ENCODE measurements around the gene LCNL1. TPM values are rescaled to one million over a fixed set of nuclear protein-coding genes. Genes with fewer than 3 reads are reported as not detected.

The LCNL1 gene
- total and polyA plus RNA-seq, 8 donors = 0.38 to 2.7 (median 1.2) TPM

GRCh38 chr9:137034709-137035506 is 52.1 kb downstream of the LCNL1 start:
- DNase-seq = peak; percentile 73 to 96 (median 88)
- Histone ChIP-seq H3K36me3 (peaks cover 0 to 28% of the 10 kb centered on the region in 2 donors), H3K9me3 (no peaks in the 10 kb centered on the region), H3K27ac (peak overlapping the region; percentile 14 to 84), H3K27me3 (no peaks in the 10 kb centered on the region), H3K4me1 (peaks cover 10 to 57% of the 10 kb centered on the region in 2 donors), H3K4me3 (peak overlapping the region in 1 of 2 donors; percentile 52)
- intact Hi-C loops (cut with DNase I) = no loop called here
- ATAC-seq = peak; percentile 87
- peak; percentile 90 to 95 for TF ChIP-seq CTCF (IDR thresholded peaks at IDR 0.05)

Other genes with a start within 250 kb of the LCNL1 start
Only the 30 nearest of the 38 such genes appear.
- gene LCN15, start 218.5 kb upstream of the LCNL1 start, total RNA-seq = not detected
- under 1 TPM in 5 of 6 donors, not detected in 1; 0.06 to 0.18 (median 0.07) TPM for gene LCN15, start 218.5 kb upstream of the LCNL1 start, polyA plus RNA-seq (ENCODE audit: insufficient read length in 6 of 6)
- gene TMEM141, start 191.6 kb upstream of the LCNL1 start, total RNA-seq = 10 to 100 TPM; 74.3 to 76.6 TPM
- gene TMEM141, start 191.6 kb upstream of the LCNL1 start, polyA plus RNA-seq (ENCODE audit: insufficient read length in 6 of 6) = 10 to 100 TPM; 49.3 to 57.7 (median 52.8) TPM
- gene CCDC183, start 186.7 kb upstream of the LCNL1 start, total RNA-seq = under 1 TPM in 1 of 2 donors, not detected in 1; 0.44 TPM
- gene CCDC183, start 186.7 kb upstream of the LCNL1 start, polyA plus RNA-seq (ENCODE audit: insufficient read length in 6 of 6) = 10 to 100 TPM in 4 of 6 donors, 1 to 10 TPM in 2; 5.3 to 11.7 (median 10.0) TPM
- gene RABL6, start 175.0 kb upstream of the LCNL1 start, total RNA-seq = 10 to 100 TPM; 75.9 to 80.8 TPM
- 10 to 100 TPM; 49.5 to 71.5 (median 56.1) TPM for gene RABL6, start 175.0 kb upstream of the LCNL1 start, polyA plus RNA-seq (ENCODE audit: insufficient read length in 6 of 6)
- 1 to 10 TPM; 1.7 to 2.6 TPM for gene AJM1, start 140.5 kb upstream of the LCNL1 start, total RNA-seq
- gene AJM1, start 140.5 kb upstream of the LCNL1 start, polyA plus RNA-seq (ENCODE audit: insufficient read length in 6 of 6) = 1 to 10 TPM in 4 of 6 donors, under 1 TPM in 2; 0.59 to 1.8 (median 1.1) TPM
- 100 to 1,000 TPM; 118 to 151 TPM for gene PHPT1, start 133.6 kb upstream of the LCNL1 start, total RNA-seq
- 100 to 1,000 TPM in 2 of 6 donors, 10 to 100 TPM in 4; 66.1 to 124 (median 90.3) TPM for gene PHPT1, start 133.6 kb upstream of the LCNL1 start, polyA plus RNA-seq (ENCODE audit: insufficient read length in 6 of 6)
- gene MAMDC4, start 130.6 kb upstream of the LCNL1 start, total RNA-seq = 10 to 100 TPM; 14.7 to 16.0 TPM
- gene MAMDC4, start 130.6 kb upstream of the LCNL1 start, polyA plus RNA-seq (ENCODE audit: insufficient read length in 6 of 6) = 1 to 10 TPM; 5.3 to 9.9 (median 7.4) TPM
- gene EDF1, start 116.7 kb upstream of the LCNL1 start, total RNA-seq = 100 to 1,000 TPM; 247 to 288 TPM
- gene EDF1, start 116.7 kb upstream of the LCNL1 start, polyA plus RNA-seq (ENCODE audit: insufficient read length in 6 of 6) = 100 to 1,000 TPM; 339 to 408 (median 377) TPM
- 10 to 100 TPM; 17.2 to 22.4 TPM for gene TRAF2, start 96.5 kb upstream of the LCNL1 start, total RNA-seq
- 10 to 100 TPM; 12.4 to 16.3 (median 14.6) TPM for gene TRAF2, start 96.5 kb upstream of the LCNL1 start, polyA plus RNA-seq (ENCODE audit: insufficient read length in 6 of 6)
- gene FBXW5, start 38.3 kb upstream of the LCNL1 start, total RNA-seq = 100 to 1,000 TPM in 1 of 2 donors, 10 to 100 TPM in 1; 98.5 to 111 TPM
- 10 to 100 TPM; 33.0 to 59.6 (median 43.6) TPM for gene FBXW5, start 38.3 kb upstream of the LCNL1 start, polyA plus RNA-seq (ENCODE audit: insufficient read length in 6 of 6)
- gene C8G, start 37.8 kb upstream of the LCNL1 start, total RNA-seq = 1 to 10 TPM; 1.2 TPM
- under 1 TPM; 0.47 to 0.90 (median 0.72) TPM for gene C8G, start 37.8 kb upstream of the LCNL1 start, polyA plus RNA-seq (ENCODE audit: insufficient read length in 6 of 6)
- 1 to 10 TPM; 2.1 to 4.5 TPM for gene LCN12, start 30.7 kb upstream of the LCNL1 start, total RNA-seq
- 10 to 100 TPM in 5 of 6 donors, 1 to 10 TPM in 1; 7.0 to 28.0 (median 17.6) TPM for gene LCN12, start 30.7 kb upstream of the LCNL1 start, polyA plus RNA-seq (ENCODE audit: insufficient read length in 6 of 6)
- gene PTGDS, start 5.5 kb upstream of the LCNL1 start, total RNA-seq = 100 to 1,000 TPM; 133 to 137 TPM
- 10 to 100 TPM; 23.7 to 59.8 (median 31.2) TPM for gene PTGDS, start 5.5 kb upstream of the LCNL1 start, polyA plus RNA-seq (ENCODE audit: insufficient read length in 6 of 6)
- gene PAXX, start 9.4 kb downstream of the LCNL1 start, total RNA-seq = 10 to 100 TPM; 34.2 to 56.6 TPM
- 10 to 100 TPM; 28.1 to 47.6 (median 33.7) TPM for gene PAXX, start 9.4 kb downstream of the LCNL1 start, polyA plus RNA-seq (ENCODE audit: insufficient read length in 6 of 6)
- gene CLIC3, start 13.6 kb downstream of the LCNL1 start, total RNA-seq = 10 to 100 TPM; 39.7 to 85.4 TPM
- gene CLIC3, start 13.6 kb downstream of the LCNL1 start, polyA plus RNA-seq (ENCODE audit: insufficient read length in 6 of 6) = 10 to 100 TPM; 30.7 to 56.2 (median 42.2) TPM
- gene ABCA2, start 45.2 kb downstream of the LCNL1 start, total RNA-seq = 10 to 100 TPM; 34.5 to 34.8 TPM
- 10 to 100 TPM; 20.8 to 33.8 (median 28.6) TPM for gene ABCA2, start 45.2 kb downstream of the LCNL1 start, polyA plus RNA-seq (ENCODE audit: insufficient read length in 6 of 6)
- gene FUT7, start 49.1 kb downstream of the LCNL1 start, total RNA-seq = 1 to 10 TPM in 1 of 2 donors, under 1 TPM in 1; 0.17 to 2.9 TPM
- gene FUT7, start 49.1 kb downstream of the LCNL1 start, polyA plus RNA-seq (ENCODE audit: insufficient read length in 6 of 6) = under 1 TPM in 3 of 6 donors, not detected in 3; 0.08 to 0.11 (median 0.09) TPM
- 100 to 1,000 TPM; 104 to 105 TPM for gene NPDC1, start 63.2 kb downstream of the LCNL1 start, total RNA-seq
- gene NPDC1, start 63.2 kb downstream of the LCNL1 start, polyA plus RNA-seq (ENCODE audit: insufficient read length in 6 of 6) = 10 to 100 TPM; 24.4 to 48.9 (median 25.2) TPM
- gene ENTPD2, start 71.1 kb downstream of the LCNL1 start, total RNA-seq = under 1 TPM; 0.71 to 0.87 TPM
- 1 to 10 TPM; 1.7 to 4.7 (median 3.0) TPM for gene ENTPD2, start 71.1 kb downstream of the LCNL1 start, polyA plus RNA-seq (ENCODE audit: insufficient read length in 6 of 6)
- gene SAPCD2, start 87.6 kb downstream of the LCNL1 start, total RNA-seq = 1 to 10 TPM; 2.7 to 4.6 TPM
- gene SAPCD2, start 87.6 kb downstream of the LCNL1 start, polyA plus RNA-seq (ENCODE audit: insufficient read length in 6 of 6) = 10 to 100 TPM in 3 of 6 donors, 1 to 10 TPM in 3; 8.5 to 15.1 (median 10.4) TPM
- gene UAP1L1, start 94.5 kb downstream of the LCNL1 start, total RNA-seq = 10 to 100 TPM; 28.1 to 43.1 TPM
- gene UAP1L1, start 94.5 kb downstream of the LCNL1 start, polyA plus RNA-seq (ENCODE audit: insufficient read length in 6 of 6) = 1 to 10 TPM; 4.6 to 8.8 (median 6.0) TPM
- gene MAN1B1, start 104.0 kb downstream of the LCNL1 start, total RNA-seq = 10 to 100 TPM; 51.5 to 54.9 TPM
- 10 to 100 TPM; 62.7 to 74.9 (median 66.9) TPM for gene MAN1B1, start 104.0 kb downstream of the LCNL1 start, polyA plus RNA-seq (ENCODE audit: insufficient read length in 6 of 6)
- gene DPP7, start 131.7 kb downstream of the LCNL1 start, total RNA-seq = 100 to 1,000 TPM; 144 to 165 TPM
- gene DPP7, start 131.7 kb downstream of the LCNL1 start, polyA plus RNA-seq (ENCODE audit: insufficient read length in 6 of 6) = 10 to 100 TPM; 35.8 to 53.6 (median 47.7) TPM
- gene GRIN1, start 156.2 kb downstream of the LCNL1 start, total RNA-seq = under 1 TPM; 0.17 to 0.55 TPM
- under 1 TPM; 0.15 to 0.38 (median 0.28) TPM for gene GRIN1, start 156.2 kb downstream of the LCNL1 start, polyA plus RNA-seq (ENCODE audit: insufficient read length in 6 of 6)
- gene LRRC26, start 187.1 kb downstream of the LCNL1 start, total RNA-seq = under 1 TPM in 1 of 2 donors, not detected in 1; 0.55 TPM
- under 1 TPM in 3 of 6 donors, not detected in 3; 0.23 to 0.63 (median 0.25) TPM for gene LRRC26, start 187.1 kb downstream of the LCNL1 start, polyA plus RNA-seq (ENCODE audit: insufficient read length in 6 of 6)
- gene TMEM210, start 189.1 kb downstream of the LCNL1 start, total RNA-seq = not detected
- not detected for gene TMEM210, start 189.1 kb downstream of the LCNL1 start, polyA plus RNA-seq (ENCODE audit: insufficient read length in 6 of 6)
- 10 to 100 TPM; 43.5 to 52.3 TPM for gene ANAPC2, start 205.6 kb downstream of the LCNL1 start, total RNA-seq
- gene ANAPC2, start 205.6 kb downstream of the LCNL1 start, polyA plus RNA-seq (ENCODE audit: insufficient read length in 6 of 6) = 10 to 100 TPM; 42.1 to 58.8 (median 44.3) TPM
- gene SSNA1, start 205.7 kb downstream of the LCNL1 start, total RNA-seq = 10 to 100 TPM; 59.1 to 68.0 TPM
- 10 to 100 TPM; 38.7 to 53.6 (median 52.1) TPM for gene SSNA1, start 205.7 kb downstream of the LCNL1 start, polyA plus RNA-seq (ENCODE audit: insufficient read length in 6 of 6)
- 10 to 100 TPM; 21.6 to 21.7 TPM for gene TPRN, start 217.7 kb downstream of the LCNL1 start, total RNA-seq
- gene TPRN, start 217.7 kb downstream of the LCNL1 start, polyA plus RNA-seq (ENCODE audit: insufficient read length in 6 of 6) = 10 to 100 TPM in 3 of 6 donors, 1 to 10 TPM in 3; 6.7 to 13.8 (median 9.4) TPM
- 10 to 100 TPM; 30.6 to 31.7 TPM for gene TMEM203, start 222.7 kb downstream of the LCNL1 start, total RNA-seq
- gene TMEM203, start 222.7 kb downstream of the LCNL1 start, polyA plus RNA-seq (ENCODE audit: insufficient read length in 6 of 6) = 10 to 100 TPM; 30.4 to 37.8 (median 33.3) TPM